Measurements from ENCODE around the gene APBA1. TPM values are rescaled to one million over a fixed set of nuclear protein-coding genes. Genes with fewer than 3 reads are reported as not detected.

Gene APBA1
- total and polyA plus RNA-seq, 4 experiments from 2014 or later: 0.83 to 2.0 (median 0.90) TPM; not detected in 1

- POLR2A ChIA-PET (ENCODE audit: partially characterized antibody): no interaction called here
- H3K27me3 Mint-ChIP-seq: no peaks in the 10 kb centered on the region
Measured at GRCh38 chr9:69468380-69468779, 203.8 kb downstream of the APBA1 start.

GRCh38 chr9:69466151-69466550 is 206.0 kb downstream of the APBA1 start:
- Mint-ChIP-seq H3K9me3 (no peaks in the 10 kb centered on the region), H3K27me3 (no peaks in the 10 kb centered on the region), H3K27ac (no peak overlapping the region), H3K4me1 (no peaks in the 10 kb centered on the region), H3K36me3 (no peaks in the 10 kb centered on the region), H3K4me3 (no peak overlapping the region)
- intact Hi-C loops (cut with micrococcal nuclease): no loop called here
- no peak overlapping the region for H3K27ac ChIP-seq (ENCODE audit: low read depth, low read length)
- H3K4me3 ChIP-seq (ENCODE audit: low read length in 2 of 2): no peak overlapping the region
- H3K9me3 ChIP-seq (ENCODE audit: control insufficient read depth in 1 of 2, low read length in 2 of 2): no peaks in the 10 kb centered on the region
- DNase-seq: no peak
- H3K4me1 ChIP-seq (ENCODE audit: insufficient read depth, low read length): no peaks in the 10 kb centered on the region
- no peaks in the 10 kb centered on the region for H3K27me3 ChIP-seq (ENCODE audit: insufficient read depth, low read length)
- POLR2A ChIA-PET (ENCODE audit: partially characterized antibody): no interaction called here
- H3K36me3 ChIP-seq (ENCODE audit: insufficient read depth, low read length): no peaks in the 10 kb centered on the region
- CTCF ChIA-PET (ENCODE audit: partially characterized antibody): no interaction called here

More at GRCh38 chr9:69468380-69468779, 203.8 kb downstream of the APBA1 start:
- DNase-seq: no peak
- Histone ChIP-seq H3K4me3 (ENCODE audit: low read length in 2 of 2) (no peak overlapping the region), H3K36me3 (ENCODE audit: insufficient read depth, low read length) (no peaks in the 10 kb centered on the region), H3K27me3 (ENCODE audit: insufficient read depth, low read length) (no peaks in the 10 kb centered on the region), H3K27ac (ENCODE audit: low read depth, low read length) (no peak overlapping the region), H3K4me1 (ENCODE audit: insufficient read depth, low read length) (no peaks in the 10 kb centered on the region), H3K9me3 (ENCODE audit: control insufficient read depth in 1 of 2, low read length in 2 of 2) (no peaks in the 10 kb centered on the region)
- intact Hi-C loops (cut with micrococcal nuclease): no loop called here
- Mint-ChIP-seq H3K27ac (no peak overlapping the region), H3K4me3 (no peak overlapping the region), H3K36me3 (no peaks in the 10 kb centered on the region), H3K4me1 (no peaks in the 10 kb centered on the region), H3K9me3 (no peaks in the 10 kb centered on the region)
- CTCF ChIA-PET (ENCODE audit: partially characterized antibody): no interaction called here

DNA sequence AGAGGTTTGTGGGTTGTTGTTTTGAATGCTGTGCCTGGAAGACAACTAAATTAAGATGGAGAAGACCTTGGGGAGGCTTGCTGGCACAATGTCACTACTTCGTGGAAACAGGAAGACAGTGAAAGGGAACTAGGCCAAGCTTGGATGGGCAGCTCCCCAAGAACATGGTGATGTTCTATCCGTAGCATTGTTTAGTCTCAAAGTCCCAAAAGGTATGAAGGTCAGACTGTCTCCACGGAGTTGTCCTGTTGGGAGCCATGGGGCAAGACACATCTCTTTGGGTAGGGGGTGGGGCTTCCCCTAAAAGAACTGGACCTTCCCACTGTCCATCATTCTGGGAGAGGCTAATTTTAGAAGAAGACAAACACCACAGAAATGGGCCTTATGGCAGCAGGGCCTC is 206.7 kb downstream of the APBA1 start:
- ChIA-PET POLR2A (ENCODE audit: partially characterized antibody) (no interaction called here), CTCF (ENCODE audit: partially characterized antibody) (no interaction called here)
- H3K9me3 Mint-ChIP-seq: no peaks in the 10 kb centered on the region
- intact Hi-C loops (cut with micrococcal nuclease): no loop called here
- no peaks in the 10 kb centered on the region for H3K36me3 Mint-ChIP-seq
- H3K4me3 ChIP-seq (ENCODE audit: low read length in 2 of 2): no peak overlapping the region
- no peak overlapping the region for H3K4me3 Mint-ChIP-seq
- no peak for DNase-seq
- no peak overlapping the region for H3K27ac Mint-ChIP-seq
- H3K9me3 ChIP-seq (ENCODE audit: control insufficient read depth in 1 of 2, low read length in 2 of 2): no peaks in the 10 kb centered on the region
- no peaks in the 10 kb centered on the region for H3K36me3 ChIP-seq (ENCODE audit: insufficient read depth, low read length)
- no peaks in the 10 kb centered on the region for H3K4me1 Mint-ChIP-seq
- H3K4me1 ChIP-seq (ENCODE audit: insufficient read depth, low read length): no peaks in the 10 kb centered on the region
- no peaks in the 10 kb centered on the region for H3K27me3 Mint-ChIP-seq
- H3K27me3 ChIP-seq (ENCODE audit: insufficient read depth, low read length): no peaks in the 10 kb centered on the region
- no peak overlapping the region for H3K27ac ChIP-seq (ENCODE audit: low read depth, low read length)

GRCh38 chr9:69463497-69464068 is 208.6 kb downstream of the APBA1 start:
- no peaks in the 10 kb centered on the region for H3K9me3 Mint-ChIP-seq
- H3K27me3 Mint-ChIP-seq: no peaks in the 10 kb centered on the region
- H3K36me3 Mint-ChIP-seq: no peaks in the 10 kb centered on the region
- ChIA-PET CTCF (ENCODE audit: partially characterized antibody) (no interaction called here), POLR2A (ENCODE audit: partially characterized antibody) (no interaction called here)
- no peaks in the 10 kb centered on the region for H3K4me1 ChIP-seq (ENCODE audit: insufficient read depth, low read length)
- H3K4me1 Mint-ChIP-seq: no peaks in the 10 kb centered on the region
- H3K27ac ChIP-seq (ENCODE audit: low read depth, low read length): no peak overlapping the region
- H3K36me3 ChIP-seq (ENCODE audit: insufficient read depth, low read length): no peaks in the 10 kb centered on the region
- H3K4me3 ChIP-seq (ENCODE audit: low read length in 2 of 2): no peak overlapping the region
- H3K27me3 ChIP-seq (ENCODE audit: insufficient read depth, low read length): no peaks in the 10 kb centered on the region
- no peaks in the 10 kb centered on the region for H3K9me3 ChIP-seq (ENCODE audit: control insufficient read depth in 1 of 2, low read length in 2 of 2)
- intact Hi-C loops (cut with micrococcal nuclease): no loop called here
- DNase-seq: no peak
- H3K27ac Mint-ChIP-seq: no peak overlapping the region
- H3K4me3 Mint-ChIP-seq: no peak overlapping the region

- H3K27me3 Mint-ChIP-seq: no peaks in the 10 kb centered on the region
- Histone ChIP-seq H3K27ac (ENCODE audit: low read depth, low read length) (no peak overlapping the region), H3K36me3 (ENCODE audit: insufficient read depth, low read length) (no peaks in the 10 kb centered on the region), H3K4me3 (ENCODE audit: low read length in 2 of 2) (no peak overlapping the region), H3K9me3 (ENCODE audit: control insufficient read depth in 1 of 2, low read length in 2 of 2) (no peaks in the 10 kb centered on the region), H3K4me1 (ENCODE audit: insufficient read depth, low read length) (no peaks in the 10 kb centered on the region), H3K27me3 (ENCODE audit: insufficient read depth, low read length) (no peaks in the 10 kb centered on the region)
- intact Hi-C loops (cut with micrococcal nuclease): no loop called here
- H3K36me3 Mint-ChIP-seq: no peaks in the 10 kb centered on the region
- no peaks in the 10 kb centered on the region for H3K4me1 Mint-ChIP-seq
- no peaks in the 10 kb centered on the region for H3K9me3 Mint-ChIP-seq
- H3K4me3 Mint-ChIP-seq: no peak overlapping the region
- no peak for DNase-seq
- POLR2A ChIA-PET (ENCODE audit: partially characterized antibody): no interaction called here
- H3K27ac Mint-ChIP-seq: no peak overlapping the region
- CTCF ChIA-PET (ENCODE audit: partially characterized antibody): interaction anchor here (1.5 kb wide), 1 partner anchor 422 kb away, joined by 3 read pairs; no protein-coding TSS in a partner anchor
Measured at GRCh38 chr9:69462394-69462793, 209.8 kb downstream of the APBA1 start.

- CTCF ChIA-PET (ENCODE audit: partially characterized antibody): interaction anchor here (1.5 kb wide), 1 partner anchor 423 kb away, joined by 3 read pairs; no protein-coding TSS in a partner anchor
- H3K4me3 Mint-ChIP-seq: no peak overlapping the region
- H3K36me3 ChIP-seq (ENCODE audit: insufficient read depth, low read length): no peaks in the 10 kb centered on the region
- H3K27me3 Mint-ChIP-seq: no peaks in the 10 kb centered on the region
- intact Hi-C loops (cut with micrococcal nuclease): no loop called here
- H3K4me3 ChIP-seq (ENCODE audit: low read length in 2 of 2): no peak overlapping the region
- no peak overlapping the region for H3K27ac ChIP-seq (ENCODE audit: low read depth, low read length)
- DNase-seq: no peak
- H3K27me3 ChIP-seq (ENCODE audit: insufficient read depth, low read length): no peaks in the 10 kb centered on the region
- POLR2A ChIA-PET (ENCODE audit: partially characterized antibody): no interaction called here
- no peaks in the 10 kb centered on the region for H3K36me3 Mint-ChIP-seq
- no peak overlapping the region for H3K27ac Mint-ChIP-seq
- no peaks in the 10 kb centered on the region for H3K4me1 ChIP-seq (ENCODE audit: insufficient read depth, low read length)
- no peaks in the 10 kb centered on the region for H3K9me3 ChIP-seq (ENCODE audit: control insufficient read depth in 1 of 2, low read length in 2 of 2)
- H3K9me3 Mint-ChIP-seq: no peaks in the 10 kb centered on the region
- H3K4me1 Mint-ChIP-seq: no peaks in the 10 kb centered on the region
Measured at GRCh38 chr9:69461103-69461887, 210.9 kb downstream of the APBA1 start.

DNA sequence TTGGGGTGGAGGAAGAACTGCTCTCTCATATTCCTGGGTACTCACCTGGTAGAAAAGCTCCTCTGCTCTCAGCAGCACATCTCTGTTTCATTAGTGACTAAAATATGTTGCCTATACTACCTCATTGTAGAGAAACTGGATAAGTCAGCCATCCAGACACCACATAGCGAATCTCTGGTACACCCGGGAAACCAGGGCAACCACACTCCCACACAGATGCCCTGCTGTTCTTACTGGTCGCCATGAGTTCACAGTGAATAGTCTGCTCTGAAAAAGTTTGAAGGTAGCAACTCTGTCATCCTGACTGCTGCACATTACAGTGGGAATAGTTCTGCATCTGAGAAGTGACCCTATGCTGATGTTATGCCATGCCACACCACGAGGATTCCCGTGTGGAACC is 212.2 kb downstream of the APBA1 start:
- H3K4me1 ChIP-seq (ENCODE audit: insufficient read depth, low read length): no peaks in the 10 kb centered on the region
- no peaks in the 10 kb centered on the region for H3K36me3 ChIP-seq (ENCODE audit: insufficient read depth, low read length)
- H3K36me3 Mint-ChIP-seq: no peaks in the 10 kb centered on the region
- H3K9me3 ChIP-seq (ENCODE audit: control insufficient read depth in 1 of 2, low read length in 2 of 2): no peaks in the 10 kb centered on the region
- intact Hi-C loops (cut with micrococcal nuclease): no loop called here
- no peak for DNase-seq
- H3K27me3 ChIP-seq (ENCODE audit: insufficient read depth, low read length): no peaks in the 10 kb centered on the region
- H3K4me3 ChIP-seq (ENCODE audit: low read length in 2 of 2): no peak overlapping the region
- H3K27ac ChIP-seq (ENCODE audit: low read depth, low read length): no peak overlapping the region
- H3K4me3 Mint-ChIP-seq: no peak overlapping the region
- no peaks in the 10 kb centered on the region for H3K9me3 Mint-ChIP-seq
- ChIA-PET CTCF (ENCODE audit: partially characterized antibody) (no interaction called here), POLR2A (ENCODE audit: partially characterized antibody) (no interaction called here)
- no peaks in the 10 kb centered on the region for H3K27me3 Mint-ChIP-seq
- H3K27ac Mint-ChIP-seq: no peak overlapping the region
- no peaks in the 10 kb centered on the region for H3K4me1 Mint-ChIP-seq
